DMS153 treated with DMSO at 0.1 percent for 48 hours (cell line): ENCODE results near the gene EGFL6.

Source experiments
- DNase-seq: peaks from one replicate; lab custom pipeline; 2025; ENCODE audit not compliant: unreplicated experiment; lab: John Stamatoyannopoulos, UW

The EGFL6 gene, protein sequence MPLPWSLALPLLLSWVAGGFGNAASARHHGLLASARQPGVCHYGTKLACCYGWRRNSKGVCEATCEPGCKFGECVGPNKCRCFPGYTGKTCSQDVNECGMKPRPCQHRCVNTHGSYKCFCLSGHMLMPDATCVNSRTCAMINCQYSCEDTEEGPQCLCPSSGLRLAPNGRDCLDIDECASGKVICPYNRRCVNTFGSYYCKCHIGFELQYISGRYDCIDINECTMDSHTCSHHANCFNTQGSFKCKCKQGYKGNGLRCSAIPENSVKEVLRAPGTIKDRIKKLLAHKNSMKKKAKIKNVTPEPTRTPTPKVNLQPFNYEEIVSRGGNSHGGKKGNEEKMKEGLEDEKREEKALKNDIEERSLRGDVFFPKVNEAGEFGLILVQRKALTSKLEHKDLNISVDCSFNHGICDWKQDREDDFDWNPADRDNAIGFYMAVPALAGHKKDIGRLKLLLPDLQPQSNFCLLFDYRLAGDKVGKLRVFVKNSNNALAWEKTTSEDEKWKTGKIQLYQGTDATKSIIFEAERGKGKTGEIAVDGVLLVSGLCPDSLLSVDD

DNA sequence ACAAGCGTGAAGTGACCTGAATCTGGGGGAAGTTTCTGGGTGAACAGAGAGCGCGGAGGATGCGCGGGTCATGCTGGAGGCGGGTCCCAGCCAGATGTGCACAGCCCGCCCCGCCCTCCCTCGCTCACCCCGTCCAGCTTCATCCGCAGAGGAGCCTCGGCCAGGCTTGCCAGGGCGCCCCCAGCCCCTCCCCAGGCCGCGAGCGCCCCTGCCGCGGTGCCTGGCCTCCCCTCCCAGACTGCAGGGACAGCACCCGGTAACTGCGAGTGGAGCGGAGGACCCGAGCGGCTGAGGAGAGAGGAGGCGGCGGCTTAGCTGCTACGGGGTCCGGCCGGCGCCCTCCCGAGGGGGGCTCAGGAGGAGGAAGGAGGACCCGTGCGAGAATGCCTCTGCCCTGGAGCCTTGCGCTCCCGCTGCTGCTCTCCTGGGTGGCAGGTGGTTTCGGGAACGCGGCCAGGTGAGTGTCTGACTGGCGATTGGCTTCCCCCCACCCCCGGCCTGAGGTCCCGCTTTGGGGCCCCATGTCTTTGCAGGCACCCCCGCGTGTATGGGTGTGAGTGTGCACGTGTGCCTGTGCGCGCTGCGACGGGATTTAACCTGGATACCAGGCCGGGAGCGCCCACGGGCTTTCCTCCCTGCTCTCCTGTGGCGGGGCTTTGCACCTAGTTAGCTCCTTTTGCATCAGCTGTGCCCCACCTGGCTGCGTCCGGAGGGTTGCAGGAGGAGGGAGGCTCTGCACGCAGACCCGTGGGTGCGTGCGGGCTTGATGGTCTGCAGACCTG is at the start of gene EGFL6:
Gene EGFL6, plus strand, starts transcription at position 123 of the 782 bp plus-strand sequence. Its CDS starts 261 bp downstream, at position 384.
- no peak for DNase-seq

DNA sequence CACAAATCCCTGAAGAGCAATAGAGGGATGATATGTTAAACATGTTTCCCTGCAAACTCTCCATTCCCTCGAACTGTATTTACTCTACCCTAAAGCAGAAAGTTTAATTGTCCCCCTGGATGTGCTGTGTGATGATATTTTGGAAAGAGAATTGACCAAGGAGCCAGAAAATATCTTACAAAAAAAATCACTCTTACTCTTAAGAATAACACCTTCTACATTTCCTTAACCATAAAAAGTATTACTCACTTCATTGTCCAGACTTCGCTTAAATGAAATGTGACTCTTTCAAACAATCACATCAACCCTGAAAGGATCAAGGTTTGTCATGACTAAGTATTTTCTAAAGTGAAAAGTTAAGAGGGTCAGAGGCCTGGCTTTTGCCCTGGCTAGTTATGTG is 49.0 kb upstream of the EGFL6 start:
- no peak for DNase-seq

DNA sequence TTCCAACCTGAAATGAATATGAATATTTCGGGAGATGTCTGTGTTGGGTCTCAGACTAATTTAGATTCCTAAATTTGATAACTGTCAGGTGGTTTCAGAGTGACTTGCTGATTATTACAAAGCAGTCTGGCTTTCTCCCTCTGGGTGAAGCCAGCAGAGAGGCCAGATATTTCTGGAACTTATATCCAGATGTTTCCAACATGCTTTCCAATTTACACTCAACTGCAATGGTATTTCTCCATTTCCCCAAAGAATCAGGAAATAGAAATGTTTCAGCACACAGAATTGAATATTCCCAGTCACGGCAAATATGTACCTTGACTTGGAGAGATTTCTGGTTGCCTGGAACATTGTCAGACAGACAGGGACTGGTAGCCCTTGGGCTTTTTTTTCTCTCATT is 48.5 kb upstream of the EGFL6 start:
- no peak for DNase-seq

DNA sequence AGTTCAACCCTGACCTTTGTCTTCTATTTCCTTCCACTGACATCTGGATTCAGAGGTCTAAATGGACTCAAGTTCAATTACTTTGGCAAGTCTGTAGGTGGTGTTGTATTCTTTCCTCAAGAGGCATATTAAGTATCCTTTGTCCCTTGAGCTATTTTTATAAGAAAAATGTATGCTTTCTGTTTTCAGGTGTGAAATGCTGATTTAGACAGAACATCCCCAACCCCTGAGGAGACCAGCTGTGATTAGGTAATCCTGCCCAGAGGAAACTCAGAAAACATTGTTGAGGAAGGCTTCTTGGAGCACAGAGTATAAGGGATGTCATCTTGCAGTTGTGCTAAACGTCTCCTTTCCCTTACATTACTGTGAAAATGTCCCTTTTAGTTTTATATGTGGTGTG is 46.6 kb upstream of the EGFL6 start:
- no peak for DNase-seq

DNA sequence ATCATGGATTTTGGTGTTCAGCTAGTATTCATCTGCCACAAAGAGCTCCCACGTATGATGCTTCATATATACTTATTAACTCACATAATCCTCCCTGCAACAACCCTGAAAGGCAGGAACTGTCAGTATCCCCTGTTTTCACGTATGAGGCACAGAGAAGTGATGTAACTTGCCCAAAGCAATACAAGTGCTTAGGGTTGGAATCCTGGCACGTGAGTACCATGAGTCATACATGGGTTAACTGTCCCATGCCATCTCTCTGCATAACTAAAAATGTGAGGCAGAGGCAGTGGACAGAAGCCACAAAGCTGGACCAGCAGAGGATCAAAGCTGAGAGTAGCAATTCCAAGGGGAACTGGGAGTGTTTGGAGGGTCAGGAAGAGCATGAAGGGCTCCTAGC is 35.7 kb upstream of the EGFL6 start:
- no peak for DNase-seq

DNA sequence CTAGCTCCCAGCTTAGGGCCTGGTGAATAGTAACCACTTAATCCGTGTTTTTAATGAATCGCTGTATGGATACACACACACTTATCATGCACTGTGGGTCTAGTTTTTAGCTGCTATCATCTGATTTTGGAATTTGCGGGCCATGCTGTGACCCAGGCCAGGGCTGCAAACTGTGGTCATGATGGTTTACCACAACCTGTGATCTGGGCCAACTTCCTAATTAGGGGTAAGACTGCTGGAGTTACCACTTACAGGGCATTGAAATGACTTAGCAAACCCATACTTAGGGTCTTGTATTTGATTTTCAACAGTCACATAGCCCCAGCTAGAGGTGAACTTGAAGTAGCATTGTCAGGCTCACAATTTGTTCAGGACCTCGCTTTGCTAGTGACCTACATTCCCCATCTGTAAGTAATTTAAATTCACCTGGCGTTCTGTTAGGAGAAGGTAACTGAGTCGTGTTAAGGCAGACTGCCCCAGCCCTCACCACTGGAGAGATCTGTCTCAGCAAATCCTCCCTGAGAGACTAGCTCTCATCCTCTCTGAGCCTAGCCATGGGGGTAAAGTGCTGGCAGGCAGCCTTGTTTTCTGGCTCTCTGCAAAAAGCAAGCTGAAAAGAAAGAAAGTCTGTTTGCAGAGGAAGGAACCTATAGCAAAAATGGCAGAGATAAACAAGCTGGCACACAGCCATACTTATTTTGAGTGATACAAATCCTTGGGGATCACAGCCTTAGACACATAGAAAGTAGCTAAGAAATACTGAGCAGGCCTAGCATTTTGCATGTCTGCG is 33.8 kb upstream of the EGFL6 start:
- DNase-seq, result no peak

DNA sequence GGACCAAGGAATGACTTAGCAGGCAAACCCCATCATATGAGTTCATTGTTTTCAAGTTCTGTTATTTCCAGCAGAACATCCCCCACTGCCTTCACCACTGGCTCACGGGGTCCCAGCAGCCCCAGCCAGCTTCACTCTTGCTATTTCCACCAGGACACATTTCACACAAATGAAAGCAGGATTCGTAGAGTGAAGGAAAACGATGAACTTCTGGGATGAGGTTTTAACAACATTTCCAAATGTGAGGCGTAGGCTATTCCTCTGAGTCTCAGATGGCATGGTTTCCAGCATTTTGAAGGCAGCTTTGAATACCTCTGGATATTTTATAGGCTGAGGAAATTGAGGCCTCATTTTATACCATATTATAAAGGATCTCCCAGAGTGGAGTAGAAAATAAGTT is 32.9 kb upstream of the EGFL6 start:
- no peak for DNase-seq

DNA sequence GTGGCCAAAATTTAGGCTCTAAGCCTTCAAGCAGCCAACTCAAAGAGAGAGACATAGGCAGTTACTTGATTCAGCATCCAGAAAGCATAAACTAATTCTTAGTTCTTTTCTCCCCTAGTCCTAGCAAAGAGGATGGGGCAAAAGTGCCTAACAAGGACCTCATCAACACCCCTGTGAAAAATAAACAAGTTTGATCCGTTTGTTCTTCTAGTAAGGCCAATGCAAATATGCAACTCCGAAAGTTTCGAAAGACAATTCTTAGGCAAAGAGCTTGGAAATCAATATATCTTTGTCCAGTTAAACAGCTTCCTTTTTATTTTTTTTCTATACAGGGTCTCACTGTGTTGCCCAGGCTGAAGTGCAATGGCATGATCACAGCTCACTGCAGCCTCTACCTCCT is 31.0 kb upstream of the EGFL6 start:
- DNase-seq, result no peak

DNA sequence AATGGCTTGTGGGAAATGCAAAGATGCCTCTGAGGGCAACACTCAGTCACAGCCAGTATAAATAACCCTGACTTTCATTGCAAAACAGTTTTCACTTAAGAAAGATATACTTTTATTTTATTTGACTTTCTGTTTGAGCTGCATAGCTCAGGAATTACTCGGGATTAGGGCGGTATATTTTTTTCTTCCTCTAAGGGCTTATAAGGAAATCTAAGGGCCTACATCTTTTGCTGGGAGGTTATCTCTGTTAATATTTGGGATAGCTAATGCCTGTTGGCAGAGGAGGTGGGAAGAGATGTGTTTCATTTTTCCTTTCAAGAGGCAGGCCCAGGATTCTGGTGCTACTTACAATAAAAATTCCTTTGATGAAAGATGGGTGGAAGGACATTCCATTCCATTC is 28.8 kb upstream of the EGFL6 start:
- DNase-seq, result no peak

DNA sequence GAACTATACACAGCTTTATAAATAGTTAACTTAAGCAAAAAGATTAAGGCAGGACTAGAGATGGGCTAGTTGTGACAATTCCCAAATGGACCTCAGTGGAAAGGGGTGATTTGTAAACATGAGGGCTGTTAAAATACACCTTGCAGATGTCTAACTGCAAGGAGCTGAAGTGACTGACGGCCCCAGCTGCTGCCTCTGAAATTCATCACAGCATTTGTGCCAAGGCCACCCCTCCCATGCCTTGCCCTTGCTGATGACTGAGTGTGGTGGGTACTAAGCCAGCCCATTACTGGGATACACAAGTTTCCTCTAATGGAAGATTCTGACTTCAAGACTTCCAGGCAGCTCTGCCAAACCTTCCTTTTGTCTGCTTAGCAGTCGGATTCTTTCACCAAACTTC is 23.7 kb upstream of the EGFL6 start:
- no peak for DNase-seq

DNA sequence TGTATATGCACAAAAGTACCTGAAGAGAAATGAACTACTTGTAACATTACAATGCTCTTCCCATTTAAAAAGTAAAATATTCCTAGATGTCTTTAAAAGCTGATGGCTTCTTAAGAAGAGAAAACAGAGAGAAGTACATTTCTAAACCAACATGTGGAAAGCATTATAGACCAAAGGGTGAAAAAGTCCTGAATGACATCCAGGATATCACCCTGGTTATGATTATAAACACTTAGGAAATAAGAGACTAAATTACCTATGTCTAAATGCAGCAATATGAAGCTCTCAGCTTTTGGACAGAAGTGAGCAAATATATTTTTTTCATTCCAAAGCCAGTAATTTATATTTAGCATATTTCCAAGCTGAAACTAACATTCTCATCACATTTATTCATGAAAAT is 21.7 kb upstream of the EGFL6 start:
- DNase-seq, result no peak

DNA sequence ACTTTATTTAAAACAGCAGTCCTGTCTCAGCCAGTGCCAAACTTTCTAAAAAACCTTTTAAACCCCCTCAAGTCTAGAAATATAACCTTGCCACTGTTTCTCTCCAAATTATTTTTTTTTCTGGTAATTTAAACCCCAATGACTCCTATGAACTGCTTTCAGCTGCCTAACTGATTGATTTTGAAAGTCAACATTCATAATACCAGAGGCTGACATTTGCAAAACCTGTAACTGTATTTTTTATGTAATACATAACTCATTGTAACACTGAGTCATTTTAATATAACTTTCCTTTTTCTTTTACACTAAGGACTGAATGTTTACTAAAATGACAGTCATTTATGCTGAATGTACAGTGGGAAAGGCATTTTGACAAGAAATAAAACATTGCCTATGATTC is 19.1 kb upstream of the EGFL6 start:
- no peak for DNase-seq

DNA sequence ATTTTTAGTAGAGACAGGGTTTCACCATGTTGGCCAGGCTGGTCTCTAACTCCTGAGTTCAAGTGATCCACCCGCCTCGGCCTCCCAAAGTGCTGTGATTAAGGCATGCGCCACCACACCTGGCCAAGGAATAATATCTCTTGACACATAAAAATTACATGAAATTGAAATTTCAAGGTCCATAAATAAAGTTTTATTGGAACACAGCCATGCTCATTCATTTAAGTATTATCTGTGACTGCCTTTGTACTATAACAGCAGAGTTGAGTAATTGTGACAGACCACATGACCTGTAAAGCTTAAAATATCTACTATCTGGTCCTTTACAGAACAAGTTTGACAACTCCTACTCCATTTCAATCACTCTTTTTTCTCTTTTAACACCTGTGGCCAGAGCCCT is 17.8 kb upstream of the EGFL6 start:
- DNase-seq, result no peak

DNA sequence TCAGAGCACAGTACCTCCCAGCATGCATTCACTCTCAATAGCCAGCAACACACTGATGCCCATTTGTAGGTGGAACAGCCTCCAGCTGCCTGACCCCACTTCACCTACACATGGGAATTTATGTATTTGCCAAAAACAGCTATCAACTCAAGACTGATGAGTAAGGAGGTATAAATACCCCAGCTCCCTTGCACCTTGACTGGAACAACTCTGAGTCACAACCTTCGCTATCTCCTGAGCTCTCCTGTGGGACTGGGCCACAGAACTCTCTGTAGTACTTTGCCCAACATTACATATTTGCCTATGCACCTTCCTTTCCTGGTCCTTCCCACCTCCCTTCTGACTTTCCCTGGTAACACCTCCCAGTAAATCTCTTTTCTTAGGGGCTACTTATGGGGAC is 16.5 kb upstream of the EGFL6 start:
- no peak for DNase-seq

DNA sequence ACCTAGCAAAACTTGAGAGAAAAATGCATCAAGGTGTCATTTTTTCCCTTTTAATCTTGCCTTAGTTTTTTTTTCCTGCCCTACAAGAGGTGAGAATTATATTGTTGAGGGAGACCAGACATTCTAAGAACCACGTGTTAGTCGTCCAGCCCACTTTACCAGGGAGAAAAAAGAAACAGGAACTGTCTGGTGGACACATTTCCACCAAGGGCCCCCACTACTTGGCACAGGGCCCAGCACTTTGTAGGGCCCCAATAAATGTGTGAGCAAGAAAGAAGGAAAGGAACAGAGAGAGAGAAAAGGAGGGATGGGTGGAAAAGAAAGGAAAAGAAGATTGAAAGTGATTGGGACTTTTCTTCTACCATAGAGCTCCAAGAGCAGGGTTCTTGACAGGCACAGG is 3.9 kb upstream of the EGFL6 start:
- no peak for DNase-seq

DNA sequence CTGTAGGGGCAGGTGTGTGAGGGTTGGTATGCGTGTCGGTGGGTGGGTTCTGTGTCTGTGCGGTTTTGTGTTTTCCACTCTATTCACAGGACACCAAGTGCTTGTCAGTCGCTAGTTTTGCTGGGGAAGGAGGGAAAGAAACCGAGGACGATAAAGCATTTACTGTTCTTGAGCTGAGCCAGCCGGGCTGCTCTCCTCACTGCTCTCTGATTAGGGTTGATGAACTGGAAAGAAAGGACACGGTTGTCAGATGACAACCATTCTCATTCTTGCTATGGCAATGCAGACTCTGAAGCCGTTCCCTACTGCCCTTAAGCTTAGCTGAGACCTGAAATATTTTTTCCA is 832 bp downstream of the EGFL6 start:
- no peak for DNase-seq

DNA sequence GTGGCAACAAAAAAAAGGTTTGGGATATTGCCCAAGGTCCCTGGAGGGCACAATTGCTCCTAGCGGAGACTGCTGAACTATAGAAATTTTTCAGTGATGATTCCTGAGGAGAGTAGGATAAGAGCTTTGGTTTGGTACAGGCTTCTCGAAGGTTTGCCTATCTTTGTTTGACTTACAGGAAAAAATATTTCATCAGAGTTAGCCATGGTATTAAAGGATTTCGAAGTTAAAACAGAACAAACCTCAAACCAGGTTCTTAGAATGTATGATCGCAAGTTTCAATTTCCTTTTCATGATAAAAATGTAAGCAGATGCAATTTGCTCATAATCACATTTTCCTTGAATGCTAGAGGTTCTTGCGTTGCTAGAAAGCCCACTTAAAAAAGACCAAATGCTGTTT is 1.7 kb downstream of the EGFL6 start:
- DNase-seq, result no peak

DNA sequence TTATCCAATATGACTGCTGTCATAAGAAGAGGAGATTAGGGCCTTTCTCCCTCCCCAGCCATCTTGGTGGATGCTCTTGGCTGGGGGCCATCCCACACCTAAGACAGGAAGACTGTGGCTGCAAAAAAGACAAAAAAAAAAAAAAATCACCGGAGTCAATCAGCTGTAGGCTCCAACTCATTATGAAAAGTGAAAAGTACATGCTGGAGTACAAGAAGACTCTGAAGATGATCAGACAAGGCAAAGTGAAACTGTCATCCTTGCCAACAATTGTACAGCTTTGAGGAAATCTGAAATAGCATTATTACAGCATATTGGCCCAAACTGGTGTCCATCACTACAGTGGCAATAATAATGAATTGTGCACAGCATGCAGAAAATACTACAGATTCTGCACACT is 5.2 kb downstream of the EGFL6 start:
- no peak for DNase-seq

DNA sequence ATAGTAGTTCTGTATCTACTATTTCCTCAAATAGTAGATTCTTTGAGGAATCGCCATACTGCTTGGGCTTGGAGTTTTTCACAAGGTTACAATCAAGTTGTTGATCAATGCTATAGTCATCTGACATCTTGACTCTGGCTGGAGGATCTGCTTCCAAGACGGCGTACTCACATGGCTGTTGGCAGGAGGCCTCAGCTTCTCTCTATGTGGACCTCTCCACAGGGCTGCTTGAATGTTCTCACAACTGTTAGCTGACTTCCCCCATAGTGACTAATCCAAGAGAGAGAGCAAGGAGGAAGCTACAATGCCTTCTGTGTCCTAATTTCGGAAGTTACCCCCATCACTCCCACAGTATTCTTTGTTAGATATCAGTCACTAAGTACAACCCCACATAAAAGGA is 10.3 kb downstream of the EGFL6 start:
- DNase-seq, result no peak

DNA sequence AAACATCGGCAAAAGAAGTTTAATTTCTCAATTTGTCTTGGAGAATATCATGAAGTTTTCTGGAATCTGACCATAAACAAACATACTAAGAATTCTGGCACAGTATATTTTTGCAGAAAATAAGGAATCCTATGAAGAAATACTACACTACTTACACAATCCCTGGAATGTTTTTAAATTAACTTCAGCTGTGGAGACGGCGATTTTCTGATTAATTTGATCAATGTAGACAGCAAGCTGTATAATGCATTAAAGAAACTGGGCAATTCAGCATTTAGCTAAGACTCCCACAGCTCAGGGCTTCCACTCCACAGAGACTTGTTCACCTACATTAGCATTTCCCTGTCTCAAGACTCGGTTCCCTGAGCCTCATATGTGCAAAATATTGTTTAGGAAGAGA is 12.2 kb downstream of the EGFL6 start:
- no peak for DNase-seq

DNA sequence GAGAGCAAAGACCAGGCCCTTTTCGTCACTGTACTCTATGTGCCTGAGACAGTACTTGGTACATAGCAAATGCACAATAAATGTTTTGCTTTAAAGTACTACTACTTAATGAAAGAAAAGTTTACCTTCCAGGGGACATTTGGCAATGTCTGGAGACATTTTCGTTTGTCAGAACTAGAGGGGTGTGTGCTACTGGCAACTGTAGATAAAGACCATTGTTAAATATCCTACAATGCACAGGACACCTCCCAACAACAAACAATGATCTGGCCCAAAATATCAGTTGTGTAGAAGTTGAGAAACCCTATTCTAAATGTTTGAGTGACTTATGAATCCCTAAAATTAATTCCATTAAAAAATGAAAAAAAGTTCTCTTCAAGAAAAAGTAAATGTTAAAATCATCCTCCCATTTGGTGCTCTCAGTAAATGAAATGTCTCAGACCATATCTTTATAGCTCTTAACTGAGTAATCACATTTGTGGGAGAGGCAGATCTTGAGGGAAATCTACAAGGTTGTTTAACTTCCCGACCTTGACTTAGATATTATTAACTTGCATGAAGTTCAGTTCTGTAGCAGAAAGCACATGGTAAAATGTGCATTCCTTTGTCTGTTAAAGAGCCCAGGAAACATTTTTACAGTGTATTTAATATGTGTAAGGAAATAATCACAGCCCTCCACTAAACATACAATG is 18.5 kb downstream of the EGFL6 start:
- no peak for DNase-seq
